SK-N-MC (cell line): ENCODE measurements around the gene AFP.

Source experiments
- EZH2 ChIP-seq: fragments of 200-600 bp; sonication (generic); IDR thresholded peaks from one replicate; pipeline ENCODE4 v1.6.1; 2017; ENCODE audit warnings: antibody characterized with exemption
- FOXP2 ChIP-seq: optimal IDR thresholded peaks from 2 replicates; pipeline ENCODE3; 2011; ENCODE audit warnings: mild to moderate bottlenecking, moderate library complexity; ENCODE audit not compliant: insufficient read depth; ENCODE audit errors: extremely low read length, control extremely low read depth
- POLR2AphosphoS5 ChIP-seq: IDR thresholded peaks from 2 replicates; pipeline ENCODE4 v1.6.1; 2012; ENCODE audit warnings: mild to moderate bottlenecking, low read depth, low read length, borderline replicate concordance

DNA sequence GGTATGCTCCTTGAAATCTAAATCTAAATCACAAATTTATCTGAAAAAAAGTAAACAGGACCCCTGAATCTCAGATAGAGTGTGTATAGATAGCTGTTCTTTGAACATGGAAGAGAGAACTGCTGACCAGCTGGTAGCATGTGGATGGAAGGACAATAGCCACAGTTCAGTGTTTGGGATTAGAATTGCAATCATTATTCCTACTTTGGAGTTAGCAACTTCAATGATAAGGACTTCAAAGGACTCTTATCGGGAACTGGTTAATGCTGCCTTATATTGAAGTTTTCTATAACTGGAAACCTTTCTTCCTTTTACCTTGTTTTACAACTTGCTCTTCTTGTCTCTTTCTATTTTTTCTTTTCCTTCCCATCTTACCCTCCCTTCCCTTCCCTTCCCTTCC, 50.5 kb downstream of the AFP start:
- no peak for TF ChIP-seq EZH2
- no peak for TF ChIP-seq FOXP2
- TF ChIP-seq POLR2AphosphoS5, result no peak
